Uterine smooth muscle cell (primary cell): Measurements from ENCODE around the gene MS4A14. TPM values are rescaled to one million over a fixed set of nuclear protein-coding genes. Genes with fewer than 3 reads are reported as not detected.

ENCODE experiments used
- total RNA-seq: library from RNA; depleted of rRNA; stranded (reverse); fragments of >200 nt; gene quantifications from 2 replicates; pipeline ENCODE4 v1.2.3, GENCODE V29; 2014

MS4A14 gene
- total RNA-seq = not detected in 2 replicates

GRCh38 chr11:60396382-60396781 is at the start of gene MS4A14:
Gene MS4A14, plus strand, starts transcription at chr11:60396459. Its CDS starts 120 bp downstream, at chr11:60396579.

GRCh38 chr11:60378354-60378753 is 17.9 kb upstream of the MS4A14 start, which contains the start of gene MS4A7:
Gene MS4A7, plus strand, starts transcription at chr11:60378532. Its CDS starts 4,610 bp downstream, at chr11:60383142.

GRCh38 chr11:60429272-60429671 is 33.0 kb downstream of the MS4A14 start, which contains the start of gene MS4A5:
Gene MS4A5, plus strand, starts transcription at chr11:60429572. Its CDS starts 103 bp downstream, at chr11:60429675.

GRCh38 chr11:60455531-60456042 is 59.3 kb downstream of the MS4A14 start, which contains the start of gene MS4A1:
Gene MS4A1, plus strand, starts transcription at chr11:60455847. Its CDS starts 6,528 bp downstream, at chr11:60462375.

Other genes with a start within 250 kb of the MS4A14 start
- gene MS4A6A, start 213.4 kb upstream of the MS4A14 start, total RNA-seq = not detected in 2 replicates
- gene MS4A4E, start 153.3 kb upstream of the MS4A14 start, total RNA-seq = not detected in 2 replicates
- gene MS4A4A, start 115.8 kb upstream of the MS4A14 start, total RNA-seq = not detected in 2 replicates
- gene MS4A6E, start 69.2 kb upstream of the MS4A14 start, total RNA-seq = not detected in 2 replicates
- not detected in 2 replicates for gene MS4A7, start 17.9 kb upstream of the MS4A14 start, total RNA-seq
- not detected in 2 replicates for gene MS4A5, start 33.1 kb downstream of the MS4A14 start, total RNA-seq
- gene MS4A1, start 59.4 kb downstream of the MS4A14 start, total RNA-seq = not detected in 2 replicates
- not detected in 2 replicates for gene MS4A12, start 96.3 kb downstream of the MS4A14 start, total RNA-seq
- not detected in 2 replicates for gene MS4A13, start 118.9 kb downstream of the MS4A14 start, total RNA-seq